ENCODE results near the gene PARD6G. TPM values are rescaled to one million over a fixed set of nuclear protein-coding genes. Genes with fewer than 3 reads are reported as not detected.

PARD6G gene
- total RNA-seq, 4 donors from 2014 or later, result 0.40 to 3.3 (median 1.3) TPM

GRCh38 chr18:80127635-80128034 lies 119.7 kb downstream of the PARD6G start:
- TF ChIP-seq CTCF (IDR thresholded peaks at IDR 0.05), result no peak
- TF ChIP-seq POLR2AphosphoS5 (IDR thresholded peaks at IDR 0.05), result no peak
- TF ChIP-seq POLR2A (IDR thresholded peaks at IDR 0.05), result no peak
- no peak for TF ChIP-seq EP300 (IDR thresholded peaks at IDR 0.05; ENCODE audit: low read depth)
- in situ Hi-C loops (cut with MboI; ENCODE audit: low pct_ligation_motif_present in 1 of 4, low pct_unique_long_range_greater_than_20kb in 1 of 4, low sequenced_read_pairs in 3 of 4), result no loop called here
- intact Hi-C loops (cut with DNase I; ENCODE audit: low total_unique reads), result no loop called here
- no peak overlapping the region for H3K4me3 ChIP-seq
- H3K27me3 ChIP-seq, result no peaks in the 10 kb centered on the region
- H3K9me3 ChIP-seq, result no peaks in the 10 kb centered on the region
- peaks cover 0 to 19% (median 5%) of the 10 kb centered on the region in 4 donors for H3K4me1 ChIP-seq
- no peak for DNase-seq
- H3K36me3 ChIP-seq, result peaks cover 0 to 3% (median 0%) of the 10 kb centered on the region in 4 donors
- no peak overlapping the region for H3K27ac ChIP-seq
- 87 to 100% methylated on average over 1 of the region's 1 CpG for WGBS, 2 donors (ENCODE audit: low coverage in 1 of 2)

GRCh38 chr18:80126797-80127196 lies 120.5 kb downstream of the PARD6G start:
- in situ Hi-C loops (cut with MboI; ENCODE audit: low pct_ligation_motif_present in 1 of 4, low pct_unique_long_range_greater_than_20kb in 1 of 4, low sequenced_read_pairs in 3 of 4) (no loop called here), intact Hi-C loops (cut with DNase I; ENCODE audit: low total_unique reads) (no loop called here)
- Histone ChIP-seq H3K4me3 (no peak overlapping the region), H3K4me1 (peaks cover 0 to 19% (median 5%) of the 10 kb centered on the region in 4 donors), H3K36me3 (peaks cover 0 to 3% (median 0%) of the 10 kb centered on the region in 4 donors), H3K9me3 (no peaks in the 10 kb centered on the region), H3K27ac (no peak overlapping the region), H3K27me3 (no peaks in the 10 kb centered on the region)
- no peak for DNase-seq
- WGBS, 2 donors (ENCODE audit: low coverage in 1 of 2), result 91 to 94% methylated on average over 9 of the region's 9 CpGs
- no peak for TF ChIP-seq CTCF (IDR thresholded peaks at IDR 0.05)
- TF ChIP-seq EP300 (IDR thresholded peaks at IDR 0.05; ENCODE audit: low read depth), result no peak
- TF ChIP-seq POLR2A (IDR thresholded peaks at IDR 0.05), result no peak

- Histone ChIP-seq H3K4me3 (no peak overlapping the region), H3K4me1 (peaks cover 0 to 19% (median 5%) of the 10 kb centered on the region in 4 donors), H3K36me3 (peaks cover 0 to 10% (median 0%) of the 10 kb centered on the region in 4 donors), H3K27me3 (no peaks in the 10 kb centered on the region), H3K27ac (peak overlapping the region; percentile 61 to 73 (median 68)), H3K9me3 (no peaks in the 10 kb centered on the region)
- TF ChIP-seq POLR2A (IDR thresholded peaks at IDR 0.05) (no peak), EP300 (IDR thresholded peaks at IDR 0.05; ENCODE audit: low read depth) (no peak), POLR2AphosphoS5 (IDR thresholded peaks at IDR 0.05) (no peak)
- in situ Hi-C loops (cut with MboI; ENCODE audit: low pct_ligation_motif_present in 1 of 4, low pct_unique_long_range_greater_than_20kb in 1 of 4, low sequenced_read_pairs in 3 of 4) (no loop called here), intact Hi-C loops (cut with DNase I; ENCODE audit: low total_unique reads) (no loop called here)
- no peak for DNase-seq
Measured at GRCh38 chr18:80124131-80124530, 123.2 kb downstream of the PARD6G start.

- TF ChIP-seq EP300 (IDR thresholded peaks at IDR 0.05; ENCODE audit: low read depth) (no peak), CTCF (IDR thresholded peaks at IDR 0.05) (no peak), POLR2A (IDR thresholded peaks at IDR 0.05) (no peak), POLR2AphosphoS5 (IDR thresholded peaks at IDR 0.05) (no peak)
- Histone ChIP-seq H3K36me3 (peaks cover 0 to 15% (median 3%) of the 10 kb centered on the region in 4 donors), H3K27me3 (no peaks in the 10 kb centered on the region), H3K4me1 (peaks cover 0 to 19% (median 5%) of the 10 kb centered on the region in 4 donors), H3K4me3 (no peak overlapping the region), H3K27ac (no peak overlapping the region), H3K9me3 (no peaks in the 10 kb centered on the region)
- no peak for DNase-seq
- intact Hi-C loops (cut with DNase I; ENCODE audit: low total_unique reads) (no loop called here), in situ Hi-C loops (cut with MboI; ENCODE audit: low pct_ligation_motif_present in 1 of 4, low pct_unique_long_range_greater_than_20kb in 1 of 4, low sequenced_read_pairs in 3 of 4) (no loop called here)
- 90 to 100% methylated on average over 1 of the region's 1 CpG for WGBS, 2 donors (ENCODE audit: low coverage in 1 of 2)
Measured at GRCh38 chr18:80120932-80121331, 126.4 kb downstream of the PARD6G start.

- WGBS, 2 donors (ENCODE audit: low coverage in 1 of 2), result 86 to 94% methylated on average over 3 to 6 of the region's 6 CpGs
- Histone ChIP-seq H3K9me3 (no peaks in the 10 kb centered on the region), H3K27ac (no peak overlapping the region), H3K36me3 (peaks cover 0 to 15% (median 3%) of the 10 kb centered on the region in 4 donors), H3K4me3 (no peak overlapping the region), H3K4me1 (peaks cover 0 to 11% (median 5%) of the 10 kb centered on the region in 4 donors), H3K27me3 (no peaks in the 10 kb centered on the region)
- in situ Hi-C loops (cut with MboI; ENCODE audit: low pct_ligation_motif_present in 1 of 4, low pct_unique_long_range_greater_than_20kb in 1 of 4, low sequenced_read_pairs in 3 of 4), result no loop called here
- TF ChIP-seq CTCF (IDR thresholded peaks at IDR 0.05) (no peak), POLR2AphosphoS5 (IDR thresholded peaks at IDR 0.05) (no peak), EP300 (IDR thresholded peaks at IDR 0.05; ENCODE audit: low read depth) (no peak), POLR2A (IDR thresholded peaks at IDR 0.05) (no peak)
- DNase-seq, result no peak
- intact Hi-C loops (cut with DNase I; ENCODE audit: low total_unique reads), result no loop called here
Measured at GRCh38 chr18:80119111-80119510, 128.2 kb downstream of the PARD6G start.
